A673 (cell line): ENCODE results near the gene TRIM66. TPM values are rescaled to one million over a fixed set of nuclear protein-coding genes. Genes with fewer than 3 reads are reported as not detected.

Experiments used
- BruUV-seq: library from RNA; stranded (reverse); fragments of 400-500 nt; replicated peaks from 2 replicates; lab custom pipeline; 2021; lab: Mats Ljungman, UMichigan
- CTCF ChIA-PET: fragments of 300-600 bp; sonication (Branson Sonifier 250); formaldehyde crosslinking; loops from one replicate; lab custom pipeline; 2022; ENCODE audit warnings: antibody characterized with exemption; lab: Charles Lee
- POLR2A ChIA-PET: fragments of 300-600 bp; sonication (Branson Sonifier 250); formaldehyde crosslinking; loops from one replicate; lab custom pipeline; 2022; ENCODE audit warnings: antibody characterized with exemption; ENCODE audit not compliant: low non-redundant PET; lab: Charles Lee
- DNase-seq: peaks from one replicate; pipeline ENCODE4 v3.0.0-alpha.2; 2015; ENCODE audit warnings: low spot score
- H3K27ac ChIP-seq: fragments of 200-600 bp; sonication (generic); 2 replicates; pipeline ENCODE4 v1.5.1; 2016; ENCODE audit warnings: mixed run types, low read depth, mild to moderate bottlenecking, mixed read lengths, antibody characterized with exemption, low read length; ENCODE audit not compliant: poor library complexity, severe bottlenecking
- H3K27me3 ChIP-seq: fragments of 200-600 bp; sonication (generic); replicated peaks from 2 replicates; pipeline ENCODE4 v1.6.1; 2017; ENCODE audit warnings: mixed run types, low read depth, mild to moderate bottlenecking, mixed read lengths, antibody characterized with exemption, low read length; ENCODE audit not compliant: insufficient read depth, poor library complexity
- H3K36me3 ChIP-seq: fragments of 200-600 bp; sonication (generic); 2 replicates; pipeline ENCODE4 v1.6.1; 2016; ENCODE audit warnings: mixed run types, mild to moderate bottlenecking, mixed read lengths, antibody characterized with exemption, low read length; ENCODE audit not compliant: insufficient read depth, poor library complexity, severe bottlenecking
- H3K4me1 ChIP-seq: fragments of 200-600 bp; sonication (generic); 2 replicates; pipeline ENCODE4 v1.6.1; 2017; ENCODE audit warnings: mixed run types, mild to moderate bottlenecking, mixed read lengths, antibody characterized with exemption, low read length; ENCODE audit not compliant: insufficient read depth, poor library complexity, severe bottlenecking
- H3K4me3 ChIP-seq: fragments of 200-600 bp; sonication (generic); 2 replicates; pipeline ENCODE4 v1.5.1; 2016; ENCODE audit warnings: low read depth, mixed run types, mild to moderate bottlenecking, mixed read lengths, low read length; ENCODE audit not compliant: poor library complexity, severe bottlenecking
- H3K9me3 ChIP-seq: fragments of 200-600 bp; sonication (generic); 2 replicates; pipeline ENCODE4 v1.6.1; 2016; ENCODE audit warnings: mixed run types, low read depth, mild to moderate bottlenecking, mixed read lengths, antibody characterized with exemption, low read length; ENCODE audit not compliant: poor library complexity, severe bottlenecking
- CTCF ChIP-seq: fragments of 300-800, 200-600 bp; sonication (generic); conservative IDR thresholded peaks from 2 replicates; pipeline ENCODE4 v1.5.1; 2017; ENCODE audit warnings: low read depth, mild to moderate bottlenecking, antibody characterized with exemption, low read length, moderate library complexity, mixed read lengths
- EZH2 ChIP-seq: fragments of 200-600 bp; sonication (generic); IDR thresholded peaks from 2 replicates; pipeline ENCODE4 v1.6.1; 2017; ENCODE audit warnings: borderline replicate concordance, low read depth, mild to moderate bottlenecking, mixed read lengths, antibody characterized with exemption, low read length; ENCODE audit not compliant: poor library complexity, severe bottlenecking
- intact Hi-C: fragments of 100-400 bp; cut with micrococcal nuclease; formaldehyde crosslinking; loops from one replicate; pipeline ENCODE4 v1.10.0; 2022; ENCODE audit not compliant: unreplicated experiment
- total RNA-seq: library from RNA; stranded (reverse); gene quantifications from 2 replicates; pipeline ENCODE4 v1.2.3, GENCODE V29; 2021

The TRIM66 gene
- total RNA-seq, 1 experiment from 2014 or later, result 9.7 TPM

DNA sequence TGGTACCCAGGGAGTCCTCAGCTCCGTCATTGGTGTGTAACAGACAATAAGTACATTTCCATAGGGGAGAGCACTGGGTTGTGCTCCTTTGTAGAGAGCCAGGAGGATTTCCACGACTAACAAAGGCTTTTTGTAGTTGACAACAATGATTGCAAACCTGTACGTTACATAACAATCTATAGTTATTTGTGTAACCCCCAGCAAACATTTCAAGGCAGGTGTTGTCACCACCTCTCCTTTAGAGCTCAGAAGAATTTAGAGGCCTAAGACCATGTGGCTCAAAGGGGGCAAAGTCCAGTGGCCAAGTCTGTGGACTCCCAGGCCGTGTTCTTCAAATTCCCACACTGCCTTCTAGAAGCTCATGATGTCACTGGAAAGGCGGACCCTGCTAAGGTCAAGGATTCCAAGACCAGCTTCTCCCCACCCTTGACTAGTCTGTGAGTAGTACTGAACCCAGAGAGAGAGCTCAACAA lies 15.9 kb upstream of the TRIM66 start:
- POLR2A ChIA-PET, result no interaction called here
- no peak overlapping the region for H3K27ac ChIP-seq

GRCh38 chr11:8697054-8697453 lies 14.6 kb upstream of the TRIM66 start:
- intact Hi-C loops, result no loop called here
- BruUV-seq, result no TSS peak
- no peaks in the 10 kb centered on the region for H3K9me3 ChIP-seq
- no peaks in the 10 kb centered on the region for H3K4me1 ChIP-seq
- TF ChIP-seq EZH2, result no peak
- no peak for TF ChIP-seq CTCF
- ChIA-PET CTCF (no interaction called here), POLR2A (no interaction called here)
- no peaks in the 10 kb centered on the region for H3K27me3 ChIP-seq
- no peak for DNase-seq
- no peaks in the 10 kb centered on the region for H3K36me3 ChIP-seq
- no peak overlapping the region for H3K4me3 ChIP-seq
- H3K27ac ChIP-seq, result no peak overlapping the region

More for the DNA sequence above, 15.9 kb upstream of the TRIM66 start:
- CTCF ChIA-PET, result no interaction called here
- Histone ChIP-seq H3K4me3 (no peak overlapping the region), H3K9me3 (no peaks in the 10 kb centered on the region), H3K36me3 (no peaks in the 10 kb centered on the region), H3K4me1 (no peaks in the 10 kb centered on the region), H3K27me3 (no peaks in the 10 kb centered on the region)
- TF ChIP-seq EZH2 (no peak), CTCF (no peak)
- no peak for DNase-seq
- intact Hi-C loops, result no loop called here
- no TSS peak for BruUV-seq

DNA sequence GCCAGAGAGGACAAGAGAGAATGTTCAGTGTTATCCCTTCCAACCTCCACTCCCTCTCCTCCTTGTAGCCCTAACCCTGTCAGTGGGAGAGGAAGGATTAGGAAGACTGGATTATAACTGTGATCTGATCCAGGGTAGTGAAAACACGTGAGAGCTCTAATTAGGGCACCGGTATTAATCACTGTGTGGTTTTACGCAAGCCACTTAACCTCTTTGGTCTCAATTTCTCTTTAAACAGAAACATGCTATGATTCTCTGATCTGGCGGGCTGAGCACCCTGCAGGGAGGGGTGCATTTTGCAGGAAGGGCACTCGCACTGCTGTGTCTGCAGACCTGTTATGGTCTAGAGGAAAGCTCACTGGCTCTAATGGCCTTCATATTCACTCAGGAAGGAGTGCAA lies 11.7 kb upstream of the TRIM66 start:
- no peak for DNase-seq
- no peaks in the 10 kb centered on the region for H3K27me3 ChIP-seq
- no peak overlapping the region for H3K4me3 ChIP-seq
- ChIA-PET CTCF (no interaction called here), POLR2A (no interaction called here)
- no TSS peak for BruUV-seq
- TF ChIP-seq CTCF (no peak), EZH2 (no peak)
- no peaks in the 10 kb centered on the region for H3K9me3 ChIP-seq
- intact Hi-C loops, result no loop called here
- H3K36me3 ChIP-seq, result no peaks in the 10 kb centered on the region
- H3K4me1 ChIP-seq, result peaks cover 9% of the 10 kb centered on the region
- no peak overlapping the region for H3K27ac ChIP-seq
